Stimulated activated CD4-positive, alpha-beta T cell treated with anti-CD3 and anti-CD28 coated beads, Interleukin-2, amount 100 ng/mL, for 24 hours (primary cell): ENCODE results near the gene FBXW8.

Experiments
- DNase-seq, 2 donors: peaks; one replicate each; pipeline ENCODE4 v3.0.0-alpha.2; 2020

Gene FBXW8

GRCh38 chr12:116926283-116927243 is 15.8 kb downstream of the FBXW8 start:
- DNase-seq, result no peak

- no peak for DNase-seq
Measured at GRCh38 chr12:116927244-116927940, 16.6 kb downstream of the FBXW8 start.

GRCh38 chr12:116928504-116928903 is 17.8 kb downstream of the FBXW8 start:
- no peak for DNase-seq

- no peak for DNase-seq
Measured at GRCh38 chr12:116929885-116930284, 19.1 kb downstream of the FBXW8 start.

GRCh38 chr12:116931665-116932064 is 20.9 kb downstream of the FBXW8 start:
- DNase-seq, result no peak

GRCh38 chr12:116933091-116933490 is 22.3 kb downstream of the FBXW8 start:
- no peak for DNase-seq

- DNase-seq, result no peak
Measured at GRCh38 chr12:116933512-116934246, 22.9 kb downstream of the FBXW8 start.

GRCh38 chr12:116934908-116935705 is 24.4 kb downstream of the FBXW8 start:
- no peak for DNase-seq

GRCh38 chr12:116937640-116938039 is 26.9 kb downstream of the FBXW8 start:
- no peak for DNase-seq

GRCh38 chr12:116939734-116940133 is 29.0 kb downstream of the FBXW8 start:
- DNase-seq, result no peak

GRCh38 chr12:116941188-116941587 is 30.4 kb downstream of the FBXW8 start:
- DNase-seq, result no peak

- DNase-seq, result no peak
Measured at GRCh38 chr12:116943419-116944372, 32.9 kb downstream of the FBXW8 start.

- no peak for DNase-seq
Measured at GRCh38 chr12:116945886-116946550, 35.3 kb downstream of the FBXW8 start.

GRCh38 chr12:116948298-116948697 is 37.5 kb downstream of the FBXW8 start:
- DNase-seq, result no peak

GRCh38 chr12:116950628-116951325 is 40.0 kb downstream of the FBXW8 start:
- no peak for DNase-seq

- no peak for DNase-seq
Measured at GRCh38 chr12:116954710-116955381, 44.1 kb downstream of the FBXW8 start.

GRCh38 chr12:116955382-116956021 is 44.8 kb downstream of the FBXW8 start:
- DNase-seq, result no peak

- DNase-seq, result no peak
Measured at GRCh38 chr12:116958402-116959197, 47.9 kb downstream of the FBXW8 start.
